ENCODE data around the gene SMIM29. TPM values are rescaled to one million over a fixed set of nuclear protein-coding genes. Genes with fewer than 3 reads are reported as not detected.

The SMIM29 gene
- total RNA-seq, 1 donor from 2014 or later = 13.9 TPM

DNA sequence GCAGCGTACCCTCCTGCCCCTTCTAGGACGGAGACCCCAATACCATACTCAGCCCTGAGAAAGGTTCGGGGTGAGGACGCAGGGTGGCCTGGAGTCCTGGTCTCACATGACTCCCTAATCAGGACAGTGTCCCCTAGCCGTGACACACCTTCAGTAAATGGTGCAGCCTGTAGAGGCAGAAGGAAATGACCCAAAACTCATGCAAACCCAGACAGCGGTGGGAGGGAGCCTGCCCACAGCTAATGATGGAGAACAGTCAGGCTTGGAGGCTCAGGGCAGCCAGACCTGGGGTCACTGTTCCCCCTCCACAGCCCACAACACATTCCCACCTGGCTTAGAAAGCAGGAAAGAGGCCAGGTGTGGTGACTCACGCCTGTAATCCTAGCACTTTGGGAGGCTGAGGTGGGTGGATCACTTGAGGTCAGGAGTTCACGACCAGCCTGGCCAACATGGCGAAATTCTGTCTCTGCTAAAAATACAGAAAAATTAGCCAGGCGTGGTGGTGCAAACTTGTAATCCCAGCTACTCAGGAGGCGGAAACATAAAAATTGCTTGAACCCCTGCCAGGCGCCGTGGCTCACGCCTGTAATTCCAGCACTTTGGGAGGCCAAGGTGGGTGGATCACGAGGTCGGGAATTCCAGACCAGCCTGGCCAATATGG is 20.9 kb downstream of the SMIM29 start:
- Histone ChIP-seq H3K36me3 (ENCODE audit: insufficient read depth, low read length) (no peaks in the 10 kb centered on the region), H3K4me1 (ENCODE audit: insufficient read depth, low read length) (peaks cover 27% of the 10 kb centered on the region), H3K9ac (ENCODE audit: low read length) (no peak overlapping the region), H4K20me1 (ENCODE audit: insufficient read depth, low read length) (no peaks in the 10 kb centered on the region), H3K27ac (ENCODE audit: low read depth, low read length) (no peak overlapping the region), H3K79me2 (ENCODE audit: insufficient read depth, low read length) (no peaks in the 10 kb centered on the region), H3K4me3 (ENCODE audit: insufficient read depth, low read depth, low read length) (no peak overlapping the region), H3K9me3 (ENCODE audit: insufficient read depth, low read depth, low read length) (no peaks in the 10 kb centered on the region), H3K4me2 (ENCODE audit: low read length) (peak overlapping the region; percentile 15), H3K27me3 (ENCODE audit: insufficient read depth, low read length) (no peaks in the 10 kb centered on the region), H2AFZ (ENCODE audit: low read depth, low read length) (no peak overlapping the region)
- Mint-ChIP-seq H3K36me3 (ENCODE audit: low read depth, unreplicated experiment) (no peaks in the 10 kb centered on the region), H3K27me3 (ENCODE audit: low read depth, unreplicated experiment) (peaks cover 3% of the 10 kb centered on the region), H3K27ac (ENCODE audit: unreplicated experiment) (no peak overlapping the region), H3K4me3 (ENCODE audit: unreplicated experiment) (no peak overlapping the region), H3K4me1 (ENCODE audit: low read depth, unreplicated experiment) (peaks cover 10% of the 10 kb centered on the region), H3K9me3 (ENCODE audit: unreplicated experiment) (no peaks in the 10 kb centered on the region)
- no peak for FAIRE-seq
- DNase-seq (ENCODE audit: low read depth) = no peak
- no peak for TF ChIP-seq EZH2 (IDR thresholded peaks at IDR 0.05; ENCODE audit: insufficient read depth, low read length)
- TF ChIP-seq, protein P1, sequence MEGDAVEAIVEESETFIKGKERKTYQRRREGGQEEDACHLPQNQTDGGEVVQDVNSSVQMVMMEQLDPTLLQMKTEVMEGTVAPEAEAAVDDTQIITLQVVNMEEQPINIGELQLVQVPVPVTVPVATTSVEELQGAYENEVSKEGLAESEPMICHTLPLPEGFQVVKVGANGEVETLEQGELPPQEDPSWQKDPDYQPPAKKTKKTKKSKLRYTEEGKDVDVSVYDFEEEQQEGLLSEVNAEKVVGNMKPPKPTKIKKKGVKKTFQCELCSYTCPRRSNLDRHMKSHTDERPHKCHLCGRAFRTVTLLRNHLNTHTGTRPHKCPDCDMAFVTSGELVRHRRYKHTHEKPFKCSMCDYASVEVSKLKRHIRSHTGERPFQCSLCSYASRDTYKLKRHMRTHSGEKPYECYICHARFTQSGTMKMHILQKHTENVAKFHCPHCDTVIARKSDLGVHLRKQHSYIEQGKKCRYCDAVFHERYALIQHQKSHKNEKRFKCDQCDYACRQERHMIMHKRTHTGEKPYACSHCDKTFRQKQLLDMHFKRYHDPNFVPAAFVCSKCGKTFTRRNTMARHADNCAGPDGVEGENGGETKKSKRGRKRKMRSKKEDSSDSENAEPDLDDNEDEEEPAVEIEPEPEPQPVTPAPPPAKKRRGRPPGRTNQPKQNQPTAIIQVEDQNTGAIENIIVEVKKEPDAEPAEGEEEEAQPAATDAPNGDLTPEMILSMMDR (IDR thresholded peaks at IDR 0.05; ENCODE audit: insufficient read depth, low read depth, low read length) = no peak

DNA sequence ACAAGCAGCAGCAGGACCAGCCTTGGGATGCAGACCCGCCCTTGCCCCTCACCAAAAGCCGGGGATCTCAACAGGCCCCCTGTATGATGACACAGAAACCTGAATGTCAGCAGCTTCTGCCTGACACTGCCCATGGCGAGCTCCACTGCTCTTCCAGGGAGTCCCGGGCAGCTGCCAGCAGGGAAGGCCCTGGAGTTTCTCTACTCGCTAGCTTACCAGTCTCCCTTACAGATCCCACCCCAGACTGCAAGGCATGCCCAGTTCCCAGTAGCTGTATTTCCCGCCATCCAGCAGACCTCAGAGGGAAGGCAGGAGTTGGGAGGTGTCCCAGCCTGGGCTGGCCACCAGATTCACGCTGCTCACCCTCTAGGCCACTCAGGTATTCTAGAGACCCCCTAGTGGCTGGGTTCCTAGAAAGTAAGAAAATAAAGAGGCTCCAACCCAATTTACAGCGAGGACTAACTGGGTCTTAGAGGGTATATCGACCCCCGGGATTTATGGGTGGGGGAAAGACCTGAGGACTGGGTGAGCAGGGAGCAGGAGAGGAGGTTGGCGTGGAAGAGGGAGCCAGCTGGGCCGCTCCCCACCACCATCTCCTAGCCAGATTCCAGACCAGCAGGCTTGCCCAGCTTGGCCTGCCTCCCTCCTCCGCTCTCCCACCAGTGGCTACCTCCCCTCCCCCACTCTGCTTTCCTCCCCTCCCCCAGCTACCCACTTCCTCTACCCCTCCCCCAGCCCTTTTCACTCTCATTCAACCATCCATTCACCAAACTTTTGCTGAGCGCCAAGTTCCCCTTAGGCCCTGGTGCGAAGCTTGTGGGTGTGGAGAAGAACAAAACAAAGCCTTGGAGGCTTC is 21.8 kb downstream of the SMIM29 start:
- Histone ChIP-seq H2AFZ (ENCODE audit: low read depth, low read length) (no peak overlapping the region), H3K9me3 (ENCODE audit: insufficient read depth, low read depth, low read length) (no peaks in the 10 kb centered on the region), H3K27ac (ENCODE audit: low read depth, low read length) (no peak overlapping the region), H3K4me2 (ENCODE audit: low read length) (no peak overlapping the region), H3K27me3 (ENCODE audit: insufficient read depth, low read length) (no peaks in the 10 kb centered on the region), H3K4me3 (ENCODE audit: insufficient read depth, low read depth, low read length) (no peak overlapping the region), H4K20me1 (ENCODE audit: insufficient read depth, low read length) (no peaks in the 10 kb centered on the region), H3K79me2 (ENCODE audit: insufficient read depth, low read length) (no peaks in the 10 kb centered on the region), H3K36me3 (ENCODE audit: insufficient read depth, low read length) (no peaks in the 10 kb centered on the region), H3K9ac (ENCODE audit: low read length) (no peak overlapping the region), H3K4me1 (ENCODE audit: insufficient read depth, low read length) (peaks cover 27% of the 10 kb centered on the region)
- Mint-ChIP-seq H3K36me3 (ENCODE audit: low read depth, unreplicated experiment) (no peaks in the 10 kb centered on the region), H3K9me3 (ENCODE audit: unreplicated experiment) (no peaks in the 10 kb centered on the region), H3K27ac (ENCODE audit: unreplicated experiment) (no peak overlapping the region), H3K27me3 (ENCODE audit: low read depth, unreplicated experiment) (peaks cover 3% of the 10 kb centered on the region), H3K4me1 (ENCODE audit: low read depth, unreplicated experiment) (peaks cover 10% of the 10 kb centered on the region), H3K4me3 (ENCODE audit: unreplicated experiment) (no peak overlapping the region)
- no peak for DNase-seq (ENCODE audit: low read depth)
- TF ChIP-seq, protein P1 (IDR thresholded peaks at IDR 0.05; ENCODE audit: insufficient read depth, low read depth, low read length) = no peak
- no peak for TF ChIP-seq EZH2 (IDR thresholded peaks at IDR 0.05; ENCODE audit: insufficient read depth, low read length)
- FAIRE-seq = no peak
